Measurements from ENCODE around the gene VCAN.
A peak's percentile ranks its signal among the peaks of the same experiment; 100 is the strongest.

GRCh38 chr5:83472508-83473345, 1.2 kb downstream of the VCAN start:
- no peak for TF ChIP-seq ZNF266 (tag by site-specific recombination; IDR thresholded peaks at IDR 0.05; ENCODE audit: low read depth)
- no peak for TF ChIP-seq REST (tag by site-specific recombination; IDR thresholded peaks at IDR 0.05)
- no peak for TF ChIP-seq REPIN1 (tag by site-specific recombination; IDR thresholded peaks at IDR 0.05; ENCODE audit: low read depth)
- no peak for TF ChIP-seq CTCF (tag by site-specific recombination; IDR thresholded peaks at IDR 0.05)
- no peak for TF ChIP-seq ZNF768 (tag by site-specific recombination; IDR thresholded peaks at IDR 0.05)
- TF ChIP-seq ZNF302 (tag by site-specific recombination; IDR thresholded peaks at IDR 0.05; ENCODE audit: low read depth), result no peak
- TF ChIP-seq ZNF580 (tag by site-specific recombination; IDR thresholded peaks at IDR 0.05), result no peak
- TF ChIP-seq SETDB1 (IDR thresholded peaks at IDR 0.05; ENCODE audit: insufficient read length, low read length), result no peak
- no peak for TF ChIP-seq ZNF362 (tag by site-specific recombination; IDR thresholded peaks at IDR 0.05)
- TF ChIP-seq ZNF221 (tag by site-specific recombination; IDR thresholded peaks at IDR 0.05; ENCODE audit: borderline replicate concordance), result no peak
- no peak for TF ChIP-seq ZNF558 (tag by site-specific recombination; IDR thresholded peaks at IDR 0.05)
- peak; percentile 95 for TF ChIP-seq GLIS2 (tag by site-specific recombination; IDR thresholded peaks at IDR 0.05)
- TF ChIP-seq ZNF280D (tag by site-specific recombination; IDR thresholded peaks at IDR 0.05), result no peak

Data from HEK293 (cell line).